Activated CD4-positive, CD25-positive, alpha-beta regulatory T cell treated with anti-CD3 and anti-CD28 coated beads, Interleukin-2, amount 50 U/mL, for 16 hours (primary cell): Measurements from ENCODE around the gene AP3S2.
"Not testable (repeated sequence)": the region's sequence is repeated elsewhere in the genome, so short reads cannot be mapped to it uniquely, and the experiment has no call there.

ENCODE experiments used
- DNase-seq: peaks from one replicate; pipeline ENCODE4 v3.0.0-alpha.2; 2020; ENCODE audit warnings: low read depth, low spot score

The AP3S2 gene

DNA sequence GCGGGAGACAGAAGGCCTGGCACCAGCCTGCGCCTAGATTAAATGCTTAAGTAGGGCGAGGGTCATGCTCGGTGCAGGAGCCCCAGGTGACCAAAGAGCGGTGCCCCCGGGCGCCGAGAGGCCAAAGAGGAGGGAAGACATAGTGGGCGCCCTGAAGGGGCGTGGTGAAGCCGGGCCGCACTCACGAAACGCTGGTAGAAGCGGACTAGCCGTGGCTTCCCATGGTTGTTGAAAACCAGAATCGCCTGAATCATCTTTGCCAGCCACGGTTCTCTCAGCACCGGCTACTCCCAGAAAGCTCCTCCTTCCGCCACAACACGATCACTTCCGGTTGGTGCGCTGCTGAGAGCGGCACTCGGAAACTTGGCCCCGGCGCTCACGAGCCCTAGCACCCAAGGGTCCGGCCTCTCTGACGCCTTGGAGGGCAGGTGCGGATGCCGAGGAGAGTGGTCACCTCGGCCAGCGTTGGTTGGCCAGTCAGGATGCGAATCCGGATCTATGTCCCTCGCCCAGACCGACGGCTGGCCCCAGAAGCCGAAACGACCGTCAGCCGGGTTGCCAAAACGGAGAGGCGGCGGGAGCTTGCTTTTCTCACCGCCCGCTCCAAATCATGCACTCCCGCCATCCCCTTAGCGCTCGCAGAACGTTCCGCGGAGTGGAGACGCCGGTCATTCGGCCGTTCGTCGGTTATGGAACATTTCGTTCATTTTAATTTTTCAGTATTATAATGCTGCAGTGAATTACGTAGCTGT is at the start of gene AP3S2:
Gene AP3S2 (minus strand): TSS at position 299 of the 752 bp plus-strand sequence. CDS start 45 bp downstream, at position 254.
- peak; percentile 79 for DNase-seq

DNA sequence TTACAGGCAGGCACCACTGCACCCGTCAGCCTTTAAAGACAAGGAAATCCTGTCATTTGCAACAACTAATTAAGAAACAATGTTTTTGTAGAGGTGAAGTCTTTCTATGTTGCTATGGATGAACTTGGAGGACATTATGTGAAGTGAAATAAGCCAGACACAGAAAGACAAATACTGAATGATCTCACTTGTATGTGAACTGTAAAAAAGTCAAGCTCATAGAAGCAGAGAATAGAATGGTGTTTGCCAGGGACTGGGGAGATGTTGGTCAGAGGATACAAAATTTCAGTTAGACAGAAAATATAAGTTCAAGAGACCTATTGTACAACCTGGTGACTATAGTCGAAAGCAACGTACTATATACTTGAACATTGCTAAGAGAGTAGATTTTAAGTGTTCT is 46.1 kb upstream of the AP3S2 start:
- no peak for DNase-seq

- DNase-seq, result not testable (repeated sequence)
Observed at GRCh38 chr15:89939377-89939776, 45.6 kb upstream of the AP3S2 start.

- no peak for DNase-seq
Observed at GRCh38 chr15:89937365-89938350, 43.9 kb upstream of the AP3S2 start.

- no peak for DNase-seq
Observed at GRCh38 chr15:89936786-89937265, 43.0 kb upstream of the AP3S2 start.

GRCh38 chr15:89936051-89936785 is 42.4 kb upstream of the AP3S2 start:
- DNase-seq, result no peak

- no peak for DNase-seq
Observed at GRCh38 chr15:89932880-89933279, 39.1 kb upstream of the AP3S2 start.

DNA sequence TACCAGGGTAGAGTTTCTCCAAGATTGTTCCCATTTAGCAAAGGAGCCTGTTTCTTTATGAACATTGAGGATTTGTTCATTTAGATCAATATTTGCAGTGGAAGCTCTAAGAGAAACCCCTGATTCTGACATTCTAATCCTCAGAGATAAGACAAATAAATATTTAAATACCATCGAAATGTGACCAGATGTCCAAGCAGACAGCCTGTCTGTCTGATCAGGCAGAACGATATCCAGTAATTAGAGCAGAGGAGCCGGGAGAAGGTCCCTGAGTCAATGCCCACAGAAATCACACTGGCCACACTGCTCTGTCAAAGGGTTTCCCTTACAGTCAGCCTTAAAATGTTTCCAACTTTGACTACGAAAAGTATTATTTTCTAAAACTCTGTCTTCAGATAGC is 34.6 kb upstream of the AP3S2 start:
- no peak for DNase-seq

DNA sequence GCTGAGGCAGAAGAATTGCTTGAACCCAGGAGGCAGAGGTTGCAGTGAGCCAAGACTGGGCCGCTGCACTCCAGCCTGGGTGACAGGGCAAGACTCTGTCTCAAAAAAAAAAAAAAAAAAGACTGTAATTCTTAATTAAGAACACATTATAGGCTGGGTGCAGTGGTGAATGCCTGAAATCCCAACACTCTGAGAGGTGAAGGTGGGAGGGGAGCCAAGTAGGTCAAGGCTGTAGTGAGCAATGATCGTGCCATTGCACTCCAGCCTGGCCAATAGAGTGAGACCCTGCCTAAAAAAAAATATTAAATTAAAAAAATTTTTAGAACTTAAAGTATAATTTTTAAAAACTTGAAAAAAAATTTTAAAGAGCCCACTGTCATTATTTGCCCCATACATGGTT is 32.4 kb upstream of the AP3S2 start:
- no peak for DNase-seq

GRCh38 chr15:89917442-89918101 is 23.8 kb upstream of the AP3S2 start:
- no peak for DNase-seq

DNA sequence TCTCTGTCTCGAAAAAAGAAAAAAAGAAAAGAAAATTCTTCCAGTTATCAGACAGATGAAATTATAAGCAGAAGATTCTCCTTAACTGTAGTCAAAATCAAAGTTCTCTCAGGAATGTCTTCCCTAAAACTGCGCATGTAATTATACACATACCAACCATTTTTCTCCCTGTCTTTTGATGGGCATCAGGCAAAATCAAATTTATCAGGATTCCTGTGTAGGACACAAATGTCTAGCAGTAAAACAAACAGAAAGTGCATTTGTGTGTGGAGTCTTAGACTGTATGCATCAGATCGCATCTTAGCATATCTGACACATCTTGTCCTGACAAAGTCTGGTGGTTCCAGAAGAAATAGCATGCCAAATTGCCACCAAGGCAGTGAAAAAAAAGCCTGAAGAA is 22.9 kb upstream of the AP3S2 start:
- DNase-seq, result no peak

- no peak for DNase-seq
Observed at GRCh38 chr15:89912674-89913396, 19.0 kb upstream of the AP3S2 start, which contains the start of gene ARPIN. Gene ARPIN (minus strand): TSS chr15:89912952. CDS start chr15:89912835, 117 bp downstream.

DNA sequence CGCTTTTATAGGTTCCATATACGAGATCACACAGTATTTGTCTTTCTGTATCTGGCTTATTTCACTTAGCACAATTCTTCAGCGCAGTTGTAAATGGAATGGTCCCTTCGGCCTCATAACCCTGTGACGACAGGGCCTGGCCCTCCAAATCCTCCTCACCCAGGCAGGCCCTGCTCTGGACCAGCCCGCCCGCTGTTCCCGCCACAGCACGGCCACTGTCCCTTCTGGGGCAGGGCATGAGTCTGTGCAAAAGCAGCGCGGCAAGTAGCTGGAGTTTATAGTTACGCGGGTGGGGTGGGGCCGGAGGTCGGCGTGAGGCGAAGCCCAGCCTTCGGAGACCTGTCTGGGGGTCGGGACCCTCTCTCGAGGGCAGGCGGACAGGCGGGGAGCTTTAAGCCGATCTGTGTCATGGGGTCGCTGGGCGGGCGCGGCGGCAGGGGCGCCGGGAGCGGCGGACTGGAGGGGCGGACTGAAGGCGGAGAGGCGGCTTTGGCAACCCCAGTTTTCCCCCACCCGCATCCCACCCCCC is 18.4 kb upstream of the AP3S2 start:
- no peak for DNase-seq

DNA sequence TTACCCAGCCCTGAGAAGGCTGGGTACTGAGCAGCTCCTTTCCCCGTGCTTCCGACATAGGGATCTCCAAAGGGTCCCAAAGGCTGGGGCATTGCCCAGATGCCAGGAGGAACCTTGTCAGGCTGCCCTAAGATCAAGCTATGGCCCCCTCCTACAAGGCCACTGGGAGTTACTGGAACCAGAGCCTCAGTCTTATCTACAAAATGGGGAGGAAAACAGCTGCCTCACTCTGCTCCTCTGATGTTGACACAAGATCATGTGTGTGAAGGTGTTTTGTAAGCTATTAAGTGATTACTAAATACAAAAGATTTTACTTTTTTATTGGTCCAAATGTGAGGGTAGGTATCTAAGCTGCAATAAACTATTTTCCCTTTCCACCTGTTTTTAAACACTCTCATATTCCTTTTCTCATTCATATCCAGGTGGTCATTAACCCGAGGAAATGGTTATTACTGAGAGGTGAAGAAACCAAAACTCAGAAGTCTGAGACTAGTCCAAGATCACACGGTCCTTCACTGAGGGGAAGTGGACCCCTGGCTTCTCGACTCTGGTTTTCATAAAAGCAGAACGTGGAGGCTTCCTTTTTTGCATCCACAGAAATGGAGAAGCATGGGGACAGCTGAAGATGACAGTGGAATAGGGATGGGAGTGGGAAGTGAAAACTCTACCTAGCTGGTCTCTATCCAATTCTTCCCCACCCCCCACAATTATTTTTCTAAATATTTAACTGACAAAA is 17.3 kb upstream of the AP3S2 start:
- DNase-seq, result no peak

GRCh38 chr15:89909611-89910010 is 15.8 kb upstream of the AP3S2 start:
- DNase-seq, result no peak

GRCh38 chr15:89908226-89908625 is 14.4 kb upstream of the AP3S2 start:
- DNase-seq, result no peak

DNA sequence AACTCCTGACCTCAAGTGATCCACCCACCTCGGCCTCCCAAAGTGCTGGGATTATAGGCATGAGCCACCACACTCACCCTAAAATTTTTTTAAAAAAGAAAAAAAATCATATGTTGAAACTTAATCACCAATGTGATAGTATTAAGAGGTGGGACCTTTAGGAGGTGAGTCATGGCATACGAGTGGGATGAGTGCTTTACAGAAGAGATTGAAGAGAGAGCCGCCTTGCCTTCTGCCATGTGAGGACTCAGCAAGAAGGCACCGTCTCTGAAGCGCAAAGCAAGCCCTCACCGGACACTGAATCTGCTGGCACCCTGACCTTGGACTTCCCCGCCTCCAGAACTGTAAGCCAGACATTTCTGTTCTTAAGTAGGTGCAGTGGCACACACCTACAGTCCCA is 13.5 kb upstream of the AP3S2 start:
- no peak for DNase-seq

- no peak for DNase-seq
Observed at GRCh38 chr15:89905846-89906378, 12.1 kb upstream of the AP3S2 start.

DNA sequence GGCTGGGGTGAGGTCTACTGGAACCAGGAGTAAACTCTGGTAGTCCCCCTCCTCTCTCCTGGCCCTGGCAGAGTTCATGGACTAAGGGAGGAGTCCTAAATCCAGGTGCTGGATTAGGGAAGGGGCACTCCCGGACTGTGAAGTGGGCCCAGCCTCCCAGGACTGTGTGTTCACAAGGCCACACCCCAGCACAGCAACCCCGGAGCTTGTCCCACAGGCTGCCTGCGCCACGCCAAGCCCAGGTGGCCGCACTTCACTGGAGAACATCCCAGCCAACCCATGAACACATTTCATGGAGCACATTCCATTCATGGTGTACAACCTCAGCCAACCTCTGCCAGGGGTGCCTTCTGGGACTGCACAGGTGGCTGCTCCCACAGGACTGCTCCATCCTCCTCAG is 10.7 kb upstream of the AP3S2 start:
- DNase-seq, result no peak
